GM23338 (cell line): Measurements from ENCODE around the gene NRF1. TPM values are rescaled to one million over a fixed set of nuclear protein-coding genes. Genes with fewer than 3 reads are reported as not detected.

Experiments
- ATAC-seq: fragments of 200-7000 bp; cut with Tn5 transposase; 3 replicates; pipeline ENCODE4 v1.9.1; 2020
- DNase-seq: peaks from one replicate; pipeline ENCODE4 v3.0.0-alpha.2; 2015; ENCODE audit warnings: low spot score
- H2AFZ ChIP-seq: fragments of 200-600 bp; sonication (generic); 2 replicates; pipeline ENCODE4 v1.8.0; 2016; ENCODE audit warnings: antibody characterized with exemption, mild to moderate bottlenecking, moderate library complexity
- H3F3A ChIP-seq: fragments of 200-600 bp; sonication (generic); replicated peaks from 2 replicates; pipeline ENCODE4 v1.8.0; 2017; ENCODE audit warnings: antibody characterized with exemption, mixed run types, low read depth
- H3K27ac ChIP-seq: fragments of 200-600 bp; sonication (generic); 2 replicates; pipeline ENCODE4 v1.6.1; 2016; ENCODE audit warnings: low read depth
- H3K27me3 ChIP-seq: fragments of 200-600 bp; sonication (generic); 2 replicates; pipeline ENCODE4 v1.8.0; 2016; ENCODE audit warnings: mild to moderate bottlenecking, mixed run types, moderate library complexity; ENCODE audit not compliant: insufficient read depth
- H3K36me3 ChIP-seq: fragments of 200-600 bp; sonication (generic); 2 replicates; pipeline ENCODE4 v1.8.0; 2016; ENCODE audit warnings: mild to moderate bottlenecking; ENCODE audit not compliant: insufficient read depth
- H3K4me1 ChIP-seq: fragments of 200-600 bp; sonication (generic); 2 replicates; pipeline ENCODE4 v1.8.0; 2016; ENCODE audit warnings: mild to moderate bottlenecking, moderate library complexity; ENCODE audit not compliant: insufficient read depth
- H3K4me2 ChIP-seq: fragments of 200-600 bp; sonication (generic); 2 replicates; pipeline ENCODE4 v1.7.1; 2017; ENCODE audit warnings: mixed run types
- H3K4me3 ChIP-seq: fragments of 200-600 bp; sonication (generic); 2 replicates; pipeline ENCODE4 v1.6.1; 2016; ENCODE audit warnings: mixed run types
- H3K79me2 ChIP-seq: fragments of 200-600 bp; sonication (generic); replicated peaks from 2 replicates; pipeline ENCODE4 v1.8.0; 2017; ENCODE audit warnings: mild to moderate bottlenecking; ENCODE audit not compliant: insufficient read depth
- H3K9me2 ChIP-seq: fragments of 200-600 bp; sonication (generic); 2 replicates; pipeline ENCODE4 v1.8.0; 2017; ENCODE audit not compliant: insufficient read depth
- H4K20me1 ChIP-seq: fragments of 200-600 bp; sonication (generic); replicated peaks from 2 replicates; pipeline ENCODE4 v1.8.0; 2017; ENCODE audit warnings: mild to moderate bottlenecking; ENCODE audit not compliant: insufficient read depth
- H3K27ac Mint-ChIP-seq: 2 replicates; pipeline ENCODE4 v1.8.0; 2020; ENCODE audit warnings: inconsistent platforms, mild to moderate bottlenecking, moderate library complexity, mixed read lengths
- H3K27me3 Mint-ChIP-seq: 3 replicates; pipeline ENCODE4 v1.8.0; 2022; ENCODE audit warnings: low read depth, mild to moderate bottlenecking, moderate library complexity, mixed read lengths, inconsistent platforms; ENCODE audit not compliant: insufficient read depth, poor library complexity
- H3K36me3 Mint-ChIP-seq: 3 replicates; pipeline ENCODE4 v1.8.0; 2021; ENCODE audit warnings: low read depth, mild to moderate bottlenecking, inconsistent platforms, moderate library complexity, mixed read lengths
- H3K4me1 Mint-ChIP-seq: 3 replicates; pipeline ENCODE4 v1.8.0; 2020; ENCODE audit warnings: mild to moderate bottlenecking, inconsistent platforms, mixed read lengths
- H3K4me3 Mint-ChIP-seq: 3 replicates; pipeline ENCODE4 v1.8.0; 2021; ENCODE audit warnings: moderate library complexity, mild to moderate bottlenecking, inconsistent platforms, mixed read lengths
- H3K9me3 Mint-ChIP-seq: 3 replicates; pipeline ENCODE4 v1.8.0; 2020; ENCODE audit warnings: moderate library complexity, mild to moderate bottlenecking, inconsistent platforms, mixed read lengths
- CREB1 ChIP-seq: fragments of 250-450 bp; sonication (Bioruptor Pico); IDR thresholded peaks from 2 replicates; pipeline ENCODE4 v1.5.0; 2020; ENCODE audit warnings: low read depth, mild to moderate bottlenecking, moderate library complexity
- EZH2 ChIP-seq: fragments of 200-600 bp; sonication (generic); IDR thresholded peaks from one replicate; pipeline ENCODE4 v1.8.0; 2017; ENCODE audit warnings: antibody characterized with exemption, mild to moderate bottlenecking, low read depth; ENCODE audit not compliant: unreplicated experiment
- EZH2phosphoT487 ChIP-seq: fragments of 200-600 bp; sonication (generic); IDR thresholded peaks from one replicate; pipeline ENCODE4 v1.8.1; 2018; ENCODE audit warnings: antibody characterized with exemption; ENCODE audit not compliant: unreplicated experiment
- JUNB ChIP-seq: IDR thresholded peaks from one replicate; pipeline ENCODE4 v1.6.1; 2016; ENCODE audit warnings: antibody characterized with exemption; ENCODE audit not compliant: unreplicated experiment
- NANOG ChIP-seq: IDR thresholded peaks from 2 replicates; pipeline ENCODE4 v1.6.1; 2016; ENCODE audit warnings: antibody characterized with exemption, borderline replicate concordance
- POLR2AphosphoS5 ChIP-seq: IDR thresholded peaks from 2 replicates; pipeline ENCODE4 v1.6.1; 2016; ENCODE audit warnings: antibody characterized with exemption, low read depth
- STAT1 ChIP-seq: IDR thresholded peaks from one replicate; pipeline ENCODE4 v1.6.1; 2016; ENCODE audit warnings: antibody characterized with exemption; ENCODE audit not compliant: unreplicated experiment
- ZNF114 ChIP-seq: fragments of 250-450 bp; sonication (Bioruptor Pico); IDR thresholded peaks from 2 replicates; pipeline ENCODE4 v1.5.0; 2020; ENCODE audit warnings: mild to moderate bottlenecking, moderate library complexity
- ZNF331 ChIP-seq: fragments of 250-450 bp; sonication (Bioruptor Pico); IDR thresholded peaks from 2 replicates; pipeline ENCODE4 v1.5.0; 2020; ENCODE audit warnings: low read depth, mild to moderate bottlenecking, moderate library complexity
- polyA plus RNA-seq: library from polyadenylated mRNA; unstranded; fragments of >200 nt; fragmentation: Nextera tagmentation; extraction: Ambion mirVana; gene quantifications from 2 replicates; pipeline ENCODE4 v1.2.1, GENCODE V29; 2016
- total RNA-seq: library from RNA; depleted of rRNA; stranded (reverse); fragments of >200 nt; shearing (Covaris generic); gene quantifications from 2 replicates; pipeline ENCODE4 v1.2.3, GENCODE V29; 2014
- TF ChIP-seq, protein P1 (sequence below), 2 experiments: fragments of 200-600 bp in 1 of 2; sonication (generic) in 1 of 2; conservative IDR thresholded peaks; 2 replicates each; pipeline versions ENCODE4 v1.5.1 to v1.6.1; 2016 to 2017; ENCODE audit warnings: antibody characterized with exemption in 2 of 2, low read depth in 2 of 2, mild to moderate bottlenecking in 2 of 2, moderate library complexity in 1 of 2
- TF ChIP-seq, protein P2 (sequence below): fragments of 250-450 bp; sonication (Bioruptor Pico); IDR thresholded peaks from 2 replicates; pipeline ENCODE4 v1.5.0; 2020; ENCODE audit warnings: mild to moderate bottlenecking, moderate library complexity
- TF ChIP-seq, protein P3 (sequence below): IDR thresholded peaks from 2 replicates; pipeline ENCODE4 v1.6.1; 2016; ENCODE audit warnings: antibody characterized with exemption
- TF ChIP-seq, protein P4 (sequence below): IDR thresholded peaks from one replicate; pipeline ENCODE4 v1.6.1; 2018; ENCODE audit warnings: antibody characterized with exemption; ENCODE audit not compliant: unreplicated experiment

NRF1 gene
- total and polyA plus RNA-seq, 2 experiments from 2014 or later, result 5.3 to 24.6 TPM

DNA sequence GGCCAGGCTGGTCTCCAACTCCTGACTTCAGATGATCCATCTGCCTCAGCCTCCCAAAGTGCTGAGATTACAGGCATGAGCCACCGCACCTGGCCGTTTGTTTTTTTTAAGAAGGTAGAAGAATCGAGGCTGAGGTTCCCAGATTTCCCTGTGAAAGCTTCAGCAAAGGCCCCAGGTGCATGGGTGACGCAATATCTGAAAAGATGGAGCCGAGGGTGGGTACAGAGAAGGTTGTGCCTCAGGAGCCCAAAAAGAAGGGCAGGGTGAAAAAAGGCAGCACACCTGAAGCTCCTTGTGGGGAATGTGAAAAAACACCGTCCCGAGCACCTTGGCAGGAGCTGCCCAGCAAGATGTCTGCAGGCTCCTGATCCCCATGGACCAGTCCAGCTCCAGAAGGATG lies 35.8 kb upstream of the NRF1 start (continued):
- TF ChIP-seq, protein P1, sequence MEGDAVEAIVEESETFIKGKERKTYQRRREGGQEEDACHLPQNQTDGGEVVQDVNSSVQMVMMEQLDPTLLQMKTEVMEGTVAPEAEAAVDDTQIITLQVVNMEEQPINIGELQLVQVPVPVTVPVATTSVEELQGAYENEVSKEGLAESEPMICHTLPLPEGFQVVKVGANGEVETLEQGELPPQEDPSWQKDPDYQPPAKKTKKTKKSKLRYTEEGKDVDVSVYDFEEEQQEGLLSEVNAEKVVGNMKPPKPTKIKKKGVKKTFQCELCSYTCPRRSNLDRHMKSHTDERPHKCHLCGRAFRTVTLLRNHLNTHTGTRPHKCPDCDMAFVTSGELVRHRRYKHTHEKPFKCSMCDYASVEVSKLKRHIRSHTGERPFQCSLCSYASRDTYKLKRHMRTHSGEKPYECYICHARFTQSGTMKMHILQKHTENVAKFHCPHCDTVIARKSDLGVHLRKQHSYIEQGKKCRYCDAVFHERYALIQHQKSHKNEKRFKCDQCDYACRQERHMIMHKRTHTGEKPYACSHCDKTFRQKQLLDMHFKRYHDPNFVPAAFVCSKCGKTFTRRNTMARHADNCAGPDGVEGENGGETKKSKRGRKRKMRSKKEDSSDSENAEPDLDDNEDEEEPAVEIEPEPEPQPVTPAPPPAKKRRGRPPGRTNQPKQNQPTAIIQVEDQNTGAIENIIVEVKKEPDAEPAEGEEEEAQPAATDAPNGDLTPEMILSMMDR (conservative IDR thresholded peaks at IDR 0.05; ENCODE audit: low read depth in 2 of 2), result no peak
- TF ChIP-seq CREB1 (CRISPR knock-in tag) (no peak), EZH2 (no peak), EZH2phosphoT487 (no peak)

DNA sequence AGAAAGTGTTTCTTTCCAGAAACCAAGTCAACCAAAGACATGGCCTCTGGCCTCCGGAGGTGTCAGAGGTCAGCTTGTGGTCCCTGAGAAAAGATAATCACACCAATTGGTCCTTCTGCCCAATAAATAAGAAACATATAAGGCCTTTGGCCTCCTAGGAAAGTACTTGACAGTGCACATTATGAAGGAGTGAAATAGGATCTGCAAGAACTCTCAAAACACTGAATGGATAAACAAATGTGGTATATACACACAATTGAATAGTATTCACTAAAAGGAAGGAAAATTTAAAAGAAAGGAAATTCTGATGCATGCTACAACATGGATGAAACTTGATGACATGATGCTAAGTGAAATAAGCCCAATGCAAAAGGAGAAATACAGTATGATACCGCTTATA lies 35.4 kb upstream of the NRF1 start:
- H3K4me3 ChIP-seq, result no peak overlapping the region
- no peak overlapping the region for H3K4me2 ChIP-seq
- Mint-ChIP-seq H3K27me3 (peaks cover 3% of the 10 kb centered on the region), H3K36me3 (peaks cover 22% of the 10 kb centered on the region; the same call in 2 of the 3 replicates), H3K4me3 (no peak overlapping the region), H3K27ac (no peak overlapping the region), H3K9me3 (peaks cover 22% of the 10 kb centered on the region), H3K4me1 (no peaks in the 10 kb centered on the region)
- H3K79me2 ChIP-seq, result no peaks in the 10 kb centered on the region
- no peak for ATAC-seq
- no peak overlapping the region for H3K27ac ChIP-seq
- H4K20me1 ChIP-seq, result no peaks in the 10 kb centered on the region
- peaks cover 4% of the 10 kb centered on the region; the same call in 1 of the 2 replicates for H3K9me2 ChIP-seq
- H3K27me3 ChIP-seq, result no peaks in the 10 kb centered on the region
- H3K36me3 ChIP-seq, result peaks cover 5% of the 10 kb centered on the region; the same call in 1 of the 2 replicates
- no peaks in the 10 kb centered on the region for H3F3A ChIP-seq
- H3K4me1 ChIP-seq, result no peaks in the 10 kb centered on the region
- H2AFZ ChIP-seq, result no peak overlapping the region
- DNase-seq, result no peak
- TF ChIP-seq, protein P2, sequence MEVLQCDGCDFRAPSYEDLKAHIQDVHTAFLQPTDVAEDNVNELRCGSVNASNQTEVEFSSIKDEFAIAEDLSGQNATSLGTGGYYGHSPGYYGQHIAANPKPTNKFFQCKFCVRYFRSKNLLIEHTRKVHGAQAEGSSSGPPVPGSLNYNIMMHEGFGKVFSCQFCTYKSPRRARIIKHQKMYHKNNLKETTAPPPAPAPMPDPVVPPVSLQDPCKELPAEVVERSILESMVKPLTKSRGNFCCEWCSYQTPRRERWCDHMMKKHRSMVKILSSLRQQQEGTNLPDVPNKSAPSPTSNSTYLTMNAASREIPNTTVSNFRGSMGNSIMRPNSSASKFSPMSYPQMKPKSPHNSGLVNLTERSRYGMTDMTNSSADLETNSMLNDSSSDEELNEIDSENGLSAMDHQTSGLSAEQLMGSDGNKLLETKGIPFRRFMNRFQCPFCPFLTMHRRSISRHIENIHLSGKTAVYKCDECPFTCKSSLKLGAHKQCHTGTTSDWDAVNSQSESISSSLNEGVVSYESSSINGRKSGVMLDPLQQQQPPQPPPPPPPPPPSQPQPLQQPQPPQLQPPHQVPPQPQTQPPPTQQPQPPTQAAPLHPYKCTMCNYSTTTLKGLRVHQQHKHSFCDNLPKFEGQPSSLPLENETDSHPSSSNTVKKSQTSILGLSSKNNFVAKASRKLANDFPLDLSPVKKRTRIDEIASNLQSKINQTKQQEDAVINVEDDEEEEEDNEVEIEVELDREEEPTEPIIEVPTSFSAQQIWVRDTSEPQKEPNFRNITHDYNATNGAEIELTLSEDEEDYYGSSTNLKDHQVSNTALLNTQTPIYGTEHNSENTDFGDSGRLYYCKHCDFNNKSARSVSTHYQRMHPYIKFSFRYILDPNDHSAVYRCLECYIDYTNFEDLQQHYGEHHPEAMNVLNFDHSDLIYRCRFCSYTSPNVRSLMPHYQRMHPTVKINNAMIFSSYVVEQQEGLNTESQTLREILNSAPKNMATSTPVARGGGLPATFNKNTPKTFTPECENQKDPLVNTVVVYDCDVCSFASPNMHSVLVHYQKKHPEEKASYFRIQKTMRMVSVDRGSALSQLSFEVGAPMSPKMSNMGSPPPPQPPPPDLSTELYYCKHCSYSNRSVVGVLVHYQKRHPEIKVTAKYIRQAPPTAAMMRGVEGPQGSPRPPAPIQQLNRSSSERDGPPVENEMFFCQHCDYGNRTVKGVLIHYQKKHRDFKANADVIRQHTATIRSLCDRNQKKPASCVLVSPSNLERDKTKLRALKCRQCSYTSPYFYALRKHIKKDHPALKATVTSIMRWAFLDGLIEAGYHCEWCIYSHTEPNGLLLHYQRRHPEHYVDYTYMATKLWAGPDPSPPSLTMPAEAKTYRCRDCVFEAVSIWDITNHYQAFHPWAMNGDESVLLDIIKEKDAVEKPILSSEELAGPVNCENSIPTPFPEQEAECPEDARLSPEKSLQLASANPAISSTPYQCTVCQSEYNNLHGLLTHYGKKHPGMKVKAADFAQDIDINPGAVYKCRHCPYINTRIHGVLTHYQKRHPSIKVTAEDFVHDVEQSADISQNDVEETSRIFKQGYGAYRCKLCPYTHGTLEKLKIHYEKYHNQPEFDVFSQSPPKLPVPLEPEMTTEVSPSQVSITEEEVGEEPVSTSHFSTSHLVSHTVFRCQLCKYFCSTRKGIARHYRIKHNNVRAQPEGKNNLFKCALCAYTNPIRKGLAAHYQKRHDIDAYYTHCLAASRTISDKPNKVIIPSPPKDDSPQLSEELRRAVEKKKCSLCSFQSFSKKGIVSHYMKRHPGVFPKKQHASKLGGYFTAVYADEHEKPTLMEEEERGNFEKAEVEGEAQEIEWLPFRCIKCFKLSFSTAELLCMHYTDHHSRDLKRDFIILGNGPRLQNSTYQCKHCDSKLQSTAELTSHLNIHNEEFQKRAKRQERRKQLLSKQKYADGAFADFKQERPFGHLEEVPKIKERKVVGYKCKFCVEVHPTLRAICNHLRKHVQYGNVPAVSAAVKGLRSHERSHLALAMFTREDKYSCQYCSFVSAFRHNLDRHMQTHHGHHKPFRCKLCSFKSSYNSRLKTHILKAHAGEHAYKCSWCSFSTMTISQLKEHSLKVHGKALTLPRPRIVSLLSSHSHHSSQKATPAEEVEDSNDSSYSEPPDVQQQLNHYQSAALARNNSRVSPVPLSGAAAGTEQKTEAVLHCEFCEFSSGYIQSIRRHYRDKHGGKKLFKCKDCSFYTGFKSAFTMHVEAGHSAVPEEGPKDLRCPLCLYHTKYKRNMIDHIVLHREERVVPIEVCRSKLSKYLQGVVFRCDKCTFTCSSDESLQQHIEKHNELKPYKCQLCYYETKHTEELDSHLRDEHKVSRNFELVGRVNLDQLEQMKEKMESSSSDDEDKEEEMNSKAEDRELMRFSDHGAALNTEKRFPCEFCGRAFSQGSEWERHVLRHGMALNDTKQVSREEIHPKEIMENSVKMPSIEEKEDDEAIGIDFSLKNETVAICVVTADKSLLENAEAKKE, result no peak
- TF ChIP-seq ZNF331 (CRISPR knock-in tag), result no peak
- TF ChIP-seq, protein P3, sequence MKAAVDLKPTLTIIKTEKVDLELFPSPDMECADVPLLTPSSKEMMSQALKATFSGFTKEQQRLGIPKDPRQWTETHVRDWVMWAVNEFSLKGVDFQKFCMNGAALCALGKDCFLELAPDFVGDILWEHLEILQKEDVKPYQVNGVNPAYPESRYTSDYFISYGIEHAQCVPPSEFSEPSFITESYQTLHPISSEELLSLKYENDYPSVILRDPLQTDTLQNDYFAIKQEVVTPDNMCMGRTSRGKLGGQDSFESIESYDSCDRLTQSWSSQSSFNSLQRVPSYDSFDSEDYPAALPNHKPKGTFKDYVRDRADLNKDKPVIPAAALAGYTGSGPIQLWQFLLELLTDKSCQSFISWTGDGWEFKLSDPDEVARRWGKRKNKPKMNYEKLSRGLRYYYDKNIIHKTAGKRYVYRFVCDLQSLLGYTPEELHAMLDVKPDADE, result no peak
- TF ChIP-seq NANOG, result no peak
- TF ChIP-seq CREB1 (CRISPR knock-in tag), result no peak
- TF ChIP-seq, protein P4, sequence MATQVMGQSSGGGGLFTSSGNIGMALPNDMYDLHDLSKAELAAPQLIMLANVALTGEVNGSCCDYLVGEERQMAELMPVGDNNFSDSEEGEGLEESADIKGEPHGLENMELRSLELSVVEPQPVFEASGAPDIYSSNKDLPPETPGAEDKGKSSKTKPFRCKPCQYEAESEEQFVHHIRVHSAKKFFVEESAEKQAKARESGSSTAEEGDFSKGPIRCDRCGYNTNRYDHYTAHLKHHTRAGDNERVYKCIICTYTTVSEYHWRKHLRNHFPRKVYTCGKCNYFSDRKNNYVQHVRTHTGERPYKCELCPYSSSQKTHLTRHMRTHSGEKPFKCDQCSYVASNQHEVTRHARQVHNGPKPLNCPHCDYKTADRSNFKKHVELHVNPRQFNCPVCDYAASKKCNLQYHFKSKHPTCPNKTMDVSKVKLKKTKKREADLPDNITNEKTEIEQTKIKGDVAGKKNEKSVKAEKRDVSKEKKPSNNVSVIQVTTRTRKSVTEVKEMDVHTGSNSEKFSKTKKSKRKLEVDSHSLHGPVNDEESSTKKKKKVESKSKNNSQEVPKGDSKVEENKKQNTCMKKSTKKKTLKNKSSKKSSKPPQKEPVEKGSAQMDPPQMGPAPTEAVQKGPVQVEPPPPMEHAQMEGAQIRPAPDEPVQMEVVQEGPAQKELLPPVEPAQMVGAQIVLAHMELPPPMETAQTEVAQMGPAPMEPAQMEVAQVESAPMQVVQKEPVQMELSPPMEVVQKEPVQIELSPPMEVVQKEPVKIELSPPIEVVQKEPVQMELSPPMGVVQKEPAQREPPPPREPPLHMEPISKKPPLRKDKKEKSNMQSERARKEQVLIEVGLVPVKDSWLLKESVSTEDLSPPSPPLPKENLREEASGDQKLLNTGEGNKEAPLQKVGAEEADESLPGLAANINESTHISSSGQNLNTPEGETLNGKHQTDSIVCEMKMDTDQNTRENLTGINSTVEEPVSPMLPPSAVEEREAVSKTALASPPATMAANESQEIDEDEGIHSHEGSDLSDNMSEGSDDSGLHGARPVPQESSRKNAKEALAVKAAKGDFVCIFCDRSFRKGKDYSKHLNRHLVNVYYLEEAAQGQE, result no peak
- TF ChIP-seq STAT1, result no peak
- no peak for TF ChIP-seq POLR2AphosphoS5
- TF ChIP-seq JUNB, result no peak
- no peak for TF ChIP-seq ZNF114 (CRISPR knock-in tag)
